GM18951 (cell line): ENCODE measurements around the gene AMDHD1.

Experiments
- POLR2A ChIP-seq: IDR thresholded peaks from 4 replicates; pipeline ENCODE4 v1.6.1; 2011; ENCODE audit warnings: mild to moderate bottlenecking; ENCODE audit not compliant: insufficient read length, insufficient read depth; ENCODE audit errors: extremely low read depth
- in situ Hi-C: fragments of 300-500 bp; cut with MboI; formaldehyde crosslinking; loops from one replicate; pipeline ENCODE4 v1.12.0; 2022; ENCODE audit warnings: low sequenced_read_pairs, mixed read lengths, inconsistent platforms; ENCODE audit not compliant: unreplicated experiment

Gene AMDHD1

DNA sequence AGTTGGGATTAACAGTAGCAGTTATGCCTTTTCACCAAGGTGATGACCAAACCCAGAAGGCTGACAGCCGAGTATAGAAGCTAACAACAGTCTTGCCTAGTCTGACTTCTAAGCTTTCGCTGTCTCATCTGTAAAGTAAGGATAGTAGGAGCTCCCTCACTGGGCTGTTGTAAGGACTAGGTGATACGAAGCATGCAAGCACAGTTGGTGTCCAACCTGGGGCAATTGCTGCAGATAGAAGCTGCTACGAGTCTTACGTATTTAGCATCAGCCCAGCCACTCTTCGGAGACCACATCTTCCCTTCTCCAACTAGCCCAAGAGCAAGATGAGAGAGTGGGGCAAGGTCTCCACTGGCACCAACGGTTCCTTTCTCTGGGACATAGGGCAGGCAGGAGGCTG lies 47.0 kb downstream of the AMDHD1 start:
- no peak for TF ChIP-seq POLR2A
- in situ Hi-C loops = no loop called here

DNA sequence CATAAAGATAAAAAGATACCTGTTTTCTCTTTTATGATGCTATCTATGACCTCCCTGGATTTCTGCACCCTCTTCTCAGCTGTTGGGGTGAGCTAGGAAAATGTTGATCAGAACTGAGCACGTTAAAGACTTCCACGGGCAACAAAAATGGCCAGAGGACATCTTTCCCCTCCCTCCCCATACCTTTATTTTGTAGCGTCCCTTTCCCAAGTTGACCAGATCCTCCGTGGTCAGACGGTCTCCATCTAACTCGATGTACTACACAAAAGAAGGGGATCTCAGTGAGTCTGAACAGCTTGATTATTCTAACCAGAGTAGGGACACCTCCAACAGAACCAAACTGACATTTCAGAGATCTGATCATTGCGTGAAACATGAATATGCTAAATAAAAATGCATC lies 50.8 kb downstream of the AMDHD1 start:
- TF ChIP-seq POLR2A = no peak
- in situ Hi-C loops = no loop called here

DNA sequence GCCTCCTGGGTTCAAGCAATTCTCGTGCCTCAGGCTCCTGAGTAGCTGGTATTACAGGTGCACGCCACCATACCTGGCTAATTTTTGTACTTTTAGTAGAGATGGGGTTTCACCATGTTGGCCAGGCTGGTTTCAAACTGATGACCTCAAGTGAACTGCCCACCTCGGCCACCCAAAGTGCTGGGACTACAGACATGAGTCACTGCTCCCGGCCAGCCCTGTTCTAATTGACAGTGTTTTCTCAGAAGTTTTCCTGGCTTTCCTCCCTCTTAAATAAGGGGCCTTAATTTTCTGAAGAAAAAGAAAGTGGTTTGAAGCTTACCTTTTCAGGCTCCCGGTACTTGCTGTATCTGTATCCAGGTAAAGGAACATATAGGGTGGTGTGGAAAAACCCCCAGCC lies 51.3 kb downstream of the AMDHD1 start:
- in situ Hi-C loops = no loop called here
- no peak for TF ChIP-seq POLR2A

DNA sequence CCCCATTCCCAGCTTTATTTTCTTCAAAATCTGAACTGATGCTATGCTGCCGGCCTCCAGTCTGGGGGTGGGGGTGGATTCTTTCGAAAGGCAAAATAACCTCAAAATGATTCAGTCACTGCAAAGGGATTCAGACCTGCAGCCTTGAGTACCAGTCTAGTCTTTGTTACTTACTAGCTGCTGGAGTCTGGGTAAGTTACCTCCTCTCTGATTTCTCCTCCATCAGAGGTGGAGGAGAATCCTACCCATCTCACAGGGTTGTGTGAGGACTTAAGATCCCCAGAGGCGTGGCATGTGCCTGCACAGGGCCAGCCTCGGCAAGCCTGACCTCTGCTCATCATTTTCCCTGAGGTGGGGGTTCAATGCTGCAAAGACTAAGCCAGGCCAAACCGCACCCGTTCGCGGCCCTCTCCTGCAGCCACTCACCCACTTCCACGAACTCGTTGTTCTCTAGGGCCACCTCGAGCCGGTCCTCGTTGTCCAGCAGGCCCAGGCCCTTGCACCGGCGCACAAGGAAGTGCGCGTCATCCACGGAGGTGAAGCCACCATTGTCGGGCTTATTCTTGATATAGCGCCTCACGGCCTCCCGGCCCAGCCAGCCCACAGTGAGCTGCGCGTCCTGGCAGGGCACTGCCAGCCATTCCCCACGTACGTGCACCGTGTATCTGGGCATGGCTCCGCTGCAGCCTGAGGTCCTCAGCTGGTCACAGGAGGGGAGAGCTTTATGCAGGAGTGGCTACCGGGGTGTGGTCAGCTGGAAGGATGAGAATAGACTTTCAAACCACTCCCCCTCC lies 52.3 kb downstream of the AMDHD1 start:
- no peak for TF ChIP-seq POLR2A
- in situ Hi-C loops = no loop called here

DNA sequence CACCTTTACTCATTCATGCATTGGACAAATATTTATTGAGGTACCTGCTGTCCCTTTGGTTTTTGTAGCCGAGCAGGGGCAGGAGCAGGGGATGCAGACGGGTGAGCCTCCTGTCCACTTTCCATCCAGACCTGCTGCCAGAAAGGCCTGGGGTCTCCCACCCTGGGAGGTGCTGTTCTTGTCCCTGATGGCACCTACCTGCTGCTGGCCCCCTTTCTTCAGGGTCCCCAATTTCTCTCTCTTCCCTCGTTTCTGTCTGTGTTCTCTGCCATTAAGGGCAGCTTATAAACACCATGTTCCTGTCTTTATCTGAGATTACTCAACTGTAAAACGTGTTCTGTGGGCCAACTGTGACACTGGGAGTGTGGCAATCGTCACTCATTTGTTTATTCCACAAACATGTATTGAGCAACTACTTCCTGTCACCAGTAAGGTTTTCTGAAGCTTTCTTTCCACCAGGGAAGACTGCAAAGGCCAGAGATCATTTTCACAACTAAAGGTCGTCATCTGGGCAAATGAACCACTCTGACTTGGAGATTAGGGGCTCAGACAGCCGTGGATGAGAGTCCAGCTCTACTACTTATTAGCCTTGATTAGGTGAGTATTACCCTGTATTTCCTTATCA lies 53.0 kb downstream of the AMDHD1 start, which contains the start of gene HAL:
Gene HAL, minus strand, starts transcription at position 311 of the 625 bp plus-strand sequence. CDS start 434 bp downstream, outside the sequence.
- no peak for TF ChIP-seq POLR2A
- in situ Hi-C loops = no loop called here

DNA sequence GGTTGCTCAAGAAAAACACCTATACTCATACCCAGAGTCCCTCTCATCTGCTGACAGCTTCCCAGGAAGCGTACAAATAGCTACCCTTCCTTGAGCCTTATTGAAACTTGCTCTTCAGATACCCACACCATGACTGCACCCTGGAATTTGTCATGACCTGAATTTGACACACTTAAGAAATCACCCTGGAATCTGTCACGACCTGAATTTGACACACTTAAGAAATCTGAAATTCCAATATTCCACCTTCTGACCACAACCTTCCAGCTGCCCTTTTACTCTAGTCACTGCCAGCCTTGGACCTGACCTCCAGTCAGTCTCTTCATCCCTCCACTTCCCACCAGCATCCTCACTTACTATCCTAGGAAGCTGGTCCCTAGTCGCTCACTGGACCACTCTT lies 54.1 kb downstream of the AMDHD1 start:
- in situ Hi-C loops = no loop called here
- no peak for TF ChIP-seq POLR2A

DNA sequence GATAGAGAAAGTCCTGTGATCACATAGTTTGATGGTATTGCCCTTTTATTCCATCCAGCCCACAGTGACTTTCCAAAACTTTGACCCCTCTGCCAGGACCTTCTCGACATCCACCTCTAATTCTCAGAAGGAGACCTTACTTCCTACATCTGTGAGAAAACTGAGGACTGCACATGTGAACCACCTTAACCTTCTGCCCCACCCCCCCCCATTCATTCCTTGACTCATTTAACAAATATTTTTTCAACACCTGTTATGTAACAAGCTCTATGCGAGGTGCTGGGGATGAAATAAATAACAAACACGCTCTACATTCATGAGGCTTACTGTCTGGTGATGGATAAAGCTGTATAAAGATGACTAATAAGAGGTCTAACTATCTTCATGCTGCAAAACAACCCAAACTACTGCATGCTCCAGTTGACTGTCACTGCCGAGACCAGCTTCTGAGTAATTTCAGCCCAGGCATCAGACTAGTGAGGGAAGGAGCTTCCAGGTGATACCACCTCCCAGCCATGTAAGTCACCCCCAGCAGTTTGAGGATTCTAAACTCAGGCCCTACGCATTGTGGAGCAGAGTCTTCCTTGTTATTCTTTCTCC lies 54.9 kb downstream of the AMDHD1 start:
- TF ChIP-seq POLR2A = no peak
- in situ Hi-C loops = no loop called here

DNA sequence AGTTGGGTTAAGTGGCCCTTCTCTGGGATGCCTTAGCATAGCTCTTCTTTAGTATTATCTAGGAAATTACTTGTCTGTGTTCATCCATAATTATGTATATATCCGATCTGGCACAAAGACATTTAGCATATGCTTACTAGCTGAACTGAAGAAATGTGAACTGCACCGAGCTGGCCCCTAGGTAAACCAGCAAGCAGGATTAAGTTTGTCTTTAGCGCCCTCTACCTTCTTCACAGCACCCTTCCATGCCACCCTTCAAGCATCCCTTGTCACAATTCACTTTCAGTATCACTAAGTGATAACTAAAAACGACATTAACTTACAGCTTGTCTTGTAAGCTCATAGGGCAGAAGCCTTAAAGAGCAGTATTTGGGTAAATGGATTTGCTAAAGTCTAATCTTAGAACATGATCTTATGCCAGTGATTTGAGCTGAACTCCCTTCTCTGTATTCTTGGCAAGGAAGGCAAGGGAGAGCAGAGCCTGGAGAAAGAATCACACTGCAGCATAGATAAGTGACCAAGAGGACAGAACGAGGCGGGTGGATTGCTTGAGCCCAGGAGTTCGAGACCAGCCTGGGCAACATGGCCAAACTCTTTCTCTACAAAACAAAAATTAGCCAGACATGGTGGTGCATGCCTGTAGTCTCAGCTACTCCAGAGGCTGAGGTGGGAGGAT lies 55.6 kb downstream of the AMDHD1 start:
- in situ Hi-C loops = no loop called here
- TF ChIP-seq POLR2A = no peak

DNA sequence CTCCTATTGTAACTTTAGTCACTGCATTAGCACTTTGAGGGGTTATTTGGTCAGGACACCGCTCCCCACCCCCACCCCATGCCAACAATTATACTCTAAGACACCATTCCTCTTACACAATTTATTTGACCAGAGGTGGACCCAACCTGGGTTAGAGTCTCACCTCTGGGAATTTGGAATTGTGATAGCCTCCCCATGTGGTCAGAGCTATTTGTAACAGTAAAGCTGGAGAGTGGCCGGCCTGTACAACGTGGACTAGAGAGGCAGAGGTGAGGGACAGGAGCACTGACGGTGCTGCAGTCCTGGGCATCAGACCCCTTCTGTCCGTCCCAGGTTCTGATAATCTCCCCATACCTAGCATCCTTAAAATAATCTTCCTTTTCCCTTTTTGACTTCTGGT lies 56.4 kb downstream of the AMDHD1 start:
- in situ Hi-C loops = no loop called here
- no peak for TF ChIP-seq POLR2A

DNA sequence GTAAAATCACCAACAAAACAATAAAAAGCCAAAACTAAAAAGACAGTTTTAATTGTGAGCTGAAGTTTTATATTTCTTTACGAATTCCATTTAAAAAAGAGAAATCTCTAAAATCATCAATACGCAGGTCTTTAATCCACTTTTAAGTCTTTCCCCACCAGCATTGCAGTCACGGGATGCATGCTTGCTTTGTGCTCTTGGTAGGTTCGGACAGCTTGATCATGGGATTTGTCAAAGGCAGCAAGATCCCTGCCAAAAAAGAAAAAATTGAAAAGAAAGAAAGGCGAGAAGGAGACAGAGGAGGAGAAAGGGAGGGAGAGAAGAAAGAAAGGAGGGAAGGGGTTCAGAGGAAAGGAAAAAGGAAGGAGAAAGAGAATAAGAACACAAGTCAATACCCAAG lies 57.7 kb downstream of the AMDHD1 start:
- no peak for TF ChIP-seq POLR2A
- in situ Hi-C loops = no loop called here

DNA sequence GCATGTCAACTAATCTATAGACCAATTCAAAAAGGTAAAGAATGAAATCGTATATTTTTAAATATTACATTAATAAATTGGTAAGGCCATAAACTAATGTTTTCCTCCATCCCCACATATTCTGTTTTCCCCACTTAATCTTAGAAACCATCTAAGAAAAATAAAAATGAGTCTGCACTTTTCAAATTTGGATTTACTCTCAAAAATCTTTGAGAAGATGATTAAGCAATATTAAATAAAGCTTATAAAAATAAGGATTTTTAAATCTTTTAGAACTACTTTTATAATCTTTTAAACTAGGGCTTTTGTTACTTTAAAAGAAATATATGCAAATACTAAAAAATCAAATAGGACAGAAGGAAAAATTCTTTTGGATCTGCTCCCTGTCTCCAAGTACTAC lies 63.6 kb downstream of the AMDHD1 start:
- no peak for TF ChIP-seq POLR2A
- in situ Hi-C loops = no loop called here

DNA sequence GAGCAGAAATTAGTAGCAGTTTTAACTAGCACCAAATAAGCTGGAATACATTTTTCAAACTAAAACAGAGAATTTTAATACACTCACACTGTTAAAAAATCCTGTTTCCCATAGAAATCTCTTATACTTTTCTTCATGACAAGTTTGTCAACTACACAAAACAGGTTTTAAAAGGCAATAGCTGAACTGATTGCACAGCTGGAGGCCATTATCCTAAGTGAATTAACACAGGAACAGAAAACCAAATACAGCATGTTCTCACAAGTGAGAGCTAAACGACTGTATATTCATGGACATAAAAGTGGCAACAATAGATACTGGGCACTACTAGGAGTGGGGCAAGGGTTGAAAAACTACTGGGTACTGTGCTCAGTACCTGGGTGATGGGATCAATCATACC lies 64.6 kb downstream of the AMDHD1 start:
- TF ChIP-seq POLR2A = no peak
- in situ Hi-C loops = no loop called here

DNA sequence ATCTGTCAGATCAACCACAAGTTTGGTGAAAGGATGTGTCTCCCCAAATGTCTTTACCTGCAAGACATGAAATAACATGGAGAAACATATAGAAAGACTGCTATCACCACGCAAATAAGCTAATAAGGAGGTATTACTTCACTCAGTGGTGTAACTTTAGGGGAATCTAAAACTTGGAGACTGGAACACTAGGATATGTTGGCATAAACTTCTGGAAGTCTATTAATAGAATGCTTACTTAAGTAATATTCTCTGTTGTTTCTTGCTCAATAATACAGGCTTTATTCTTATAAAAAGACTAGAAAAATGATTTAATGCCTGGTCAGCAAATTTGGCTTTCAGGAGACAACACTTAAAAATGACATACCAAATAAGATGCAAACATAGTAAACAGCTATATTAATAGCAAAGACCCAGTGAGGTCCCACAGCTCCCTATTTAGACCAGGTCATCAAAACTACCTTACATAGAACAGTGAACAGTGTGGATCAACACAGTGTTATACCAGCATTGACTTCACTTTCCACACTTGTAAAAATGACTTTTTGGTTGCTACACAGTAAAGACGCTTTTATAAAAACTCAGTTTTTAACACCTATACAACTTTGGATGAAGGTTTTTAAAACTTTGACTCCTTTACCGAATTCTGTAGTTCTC lies 71.9 kb downstream of the AMDHD1 start:
- TF ChIP-seq POLR2A = no peak
- in situ Hi-C loops = no loop called here

DNA sequence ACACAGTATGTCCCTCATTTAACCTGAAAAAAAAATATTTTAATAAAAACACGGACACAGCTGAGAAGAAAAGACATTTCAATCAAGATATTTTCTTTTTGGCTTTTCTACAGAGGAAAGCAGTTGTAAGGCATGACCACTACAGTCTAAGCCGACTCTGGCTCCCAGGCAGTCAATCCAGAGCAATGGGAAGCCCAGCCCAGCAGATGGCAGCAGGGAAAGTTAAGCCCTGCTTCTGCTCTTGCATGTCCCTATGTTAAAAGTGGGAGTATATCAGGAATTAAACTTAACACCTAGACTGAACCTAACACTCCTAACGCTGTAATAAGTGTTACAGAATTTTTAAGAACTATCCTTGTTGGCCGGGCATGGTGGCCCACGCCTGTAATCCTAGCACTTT lies 72.5 kb downstream of the AMDHD1 start:
- TF ChIP-seq POLR2A = no peak
- in situ Hi-C loops = no loop called here
